ENCODE results near the gene POU6F1. TPM values are rescaled to one million over a fixed set of nuclear protein-coding genes. Genes with fewer than 3 reads are reported as not detected.
"Not testable (repeated sequence)": the region's sequence is repeated elsewhere in the genome, so short reads cannot be mapped to it uniquely, and the experiment has no call there.

Gene POU6F1
- total and polyA plus RNA-seq, 2 donors = 0.42 to 7.9 TPM

GRCh38 chr12:51238037-51238509 lies 20.2 kb upstream of the POU6F1 start:
- DNase-seq (ENCODE audit: low read depth in 6 of 9, low spot score in 9 of 9) = peak in 5 of 9 donors; percentile 55 to 84 (median 64)
- Histone ChIP-seq H3K27ac (ENCODE audit: low read depth in 1 of 2, low read length in 1 of 2) (peak overlapping the region; percentile 100), H3K4me3 (ENCODE audit: low read length in 2 of 2) (peak overlapping the region; percentile 99), H3K4me1 (ENCODE audit: control insufficient read depth in 2 of 2, insufficient read depth in 2 of 2, low read length in 2 of 2) (peaks cover 12 to 19% of the 10 kb centered on the region in 2 donors), H3K9me3 (ENCODE audit: control insufficient read depth in 2 of 2, insufficient read depth in 1 of 2, low read length in 1 of 2) (no peaks in the 10 kb centered on the region), H3K27me3 (ENCODE audit: control insufficient read depth in 2 of 2, insufficient read depth in 1 of 2, low read length in 1 of 2) (no peaks in the 10 kb centered on the region), H3K36me3 (ENCODE audit: control insufficient read depth in 2 of 2, insufficient read depth in 2 of 2, low read length in 1 of 2) (peaks cover 26 to 34% of the 10 kb centered on the region in 2 donors)
- WGBS = 11% methylated on average over 10 of the region's 10 CpGs

GRCh38 chr12:51234530-51234929 lies 16.7 kb upstream of the POU6F1 start:
- Histone ChIP-seq H3K4me3 (ENCODE audit: low read length in 2 of 2) (no peak overlapping the region), H3K4me1 (ENCODE audit: control insufficient read depth in 2 of 2, insufficient read depth in 2 of 2, low read length in 2 of 2) (peaks cover 5 to 7% of the 10 kb centered on the region in 2 donors), H3K27ac (ENCODE audit: low read depth in 1 of 2, low read length in 1 of 2) (no peak overlapping the region), H3K36me3 (ENCODE audit: control insufficient read depth in 2 of 2, insufficient read depth in 2 of 2, low read length in 1 of 2) (no peaks in the 10 kb centered on the region), H3K27me3 (ENCODE audit: control insufficient read depth in 2 of 2, insufficient read depth in 1 of 2, low read length in 1 of 2) (no peaks in the 10 kb centered on the region), H3K9me3 (ENCODE audit: control insufficient read depth in 2 of 2, insufficient read depth in 1 of 2, low read length in 1 of 2) (no peaks in the 10 kb centered on the region)
- 82% methylated on average over 5 of the region's 5 CpGs for WGBS
- no peak for DNase-seq (ENCODE audit: low read depth in 6 of 9, low spot score in 9 of 9)

DNA sequence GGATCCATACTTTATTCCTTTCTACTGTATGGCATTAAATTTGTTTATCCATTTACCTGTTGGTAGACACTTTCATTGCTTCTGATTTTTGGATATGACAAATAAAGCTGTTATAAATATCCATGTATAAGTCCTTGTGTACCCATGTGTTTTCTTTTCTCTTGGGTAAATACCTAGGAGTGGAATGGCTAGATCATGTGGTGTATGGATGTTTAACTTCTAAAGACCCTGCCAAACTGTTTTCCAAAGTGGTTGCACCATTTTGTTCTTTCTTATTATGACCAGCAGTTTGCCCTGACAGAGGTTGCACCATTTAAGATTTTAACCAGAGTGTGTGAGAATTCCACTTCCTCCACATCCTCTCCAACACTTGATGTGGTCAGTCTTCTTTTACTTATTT lies 14.8 kb upstream of the POU6F1 start:
- no peak for DNase-seq (ENCODE audit: low read depth in 6 of 9, low spot score in 9 of 9)
- Histone ChIP-seq H3K27me3 (ENCODE audit: control insufficient read depth in 2 of 2, insufficient read depth in 1 of 2, low read length in 1 of 2) (no peaks in the 10 kb centered on the region), H3K4me1 (ENCODE audit: control insufficient read depth in 2 of 2, insufficient read depth in 2 of 2, low read length in 2 of 2) (peaks cover 0 to under 1% of the 10 kb centered on the region in 2 donors), H3K4me3 (ENCODE audit: low read length in 2 of 2) (no peak overlapping the region), H3K36me3 (ENCODE audit: control insufficient read depth in 2 of 2, insufficient read depth in 2 of 2, low read length in 1 of 2) (no peaks in the 10 kb centered on the region), H3K9me3 (ENCODE audit: control insufficient read depth in 2 of 2, insufficient read depth in 1 of 2, low read length in 1 of 2) (no peaks in the 10 kb centered on the region), H3K27ac (ENCODE audit: low read depth in 1 of 2, low read length in 1 of 2) (no peak overlapping the region)

- no peaks in the 10 kb centered on the region for H3K27me3 ChIP-seq (ENCODE audit: control insufficient read depth in 2 of 2, insufficient read depth in 1 of 2, low read length in 1 of 2)
- H3K4me3 ChIP-seq (ENCODE audit: low read length in 2 of 2) = no peak overlapping the region
- 98% methylated on average over 7 of the region's 7 CpGs for WGBS
- no peak overlapping the region for H3K27ac ChIP-seq (ENCODE audit: low read depth in 1 of 2, low read length in 1 of 2)
- no peaks in the 10 kb centered on the region for H3K4me1 ChIP-seq (ENCODE audit: control insufficient read depth in 2 of 2, insufficient read depth in 2 of 2, low read length in 2 of 2)
- H3K9me3 ChIP-seq (ENCODE audit: control insufficient read depth in 2 of 2, insufficient read depth in 1 of 2, low read length in 1 of 2) = no peaks in the 10 kb centered on the region
- no peaks in the 10 kb centered on the region for H3K36me3 ChIP-seq (ENCODE audit: control insufficient read depth in 2 of 2, insufficient read depth in 2 of 2, low read length in 1 of 2)
- DNase-seq (ENCODE audit: low read depth in 6 of 9, low spot score in 9 of 9) = no peak
Measured at GRCh38 chr12:51229116-51229809, 11.4 kb upstream of the POU6F1 start.

DNA sequence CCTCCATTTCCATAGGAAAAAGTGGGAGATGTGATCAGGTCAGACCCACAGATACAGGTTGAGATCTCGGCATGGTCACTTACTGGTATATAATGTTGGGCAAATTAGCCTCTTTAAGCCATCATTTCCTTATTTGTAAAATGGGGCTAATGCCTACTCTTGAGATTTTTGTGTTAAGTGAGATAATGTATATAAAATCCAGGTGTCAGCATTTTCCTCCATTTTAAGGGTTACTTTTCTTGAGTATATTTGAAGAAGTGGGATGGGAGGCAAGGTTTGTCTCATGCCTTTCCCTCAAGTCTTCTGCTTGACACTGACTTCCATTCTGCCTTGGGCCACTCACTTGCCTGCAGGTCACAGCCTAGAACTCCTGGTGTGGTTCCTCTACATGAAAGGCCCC lies 10.1 kb upstream of the POU6F1 start:
- no peaks in the 10 kb centered on the region for H3K36me3 ChIP-seq (ENCODE audit: control insufficient read depth in 2 of 2, insufficient read depth in 2 of 2, low read length in 1 of 2)
- DNase-seq (ENCODE audit: low read depth in 6 of 9, low spot score in 9 of 9) = no peak
- H3K4me3 ChIP-seq (ENCODE audit: low read length in 2 of 2) = no peak overlapping the region
- WGBS = 97% methylated on average over 1 of the region's 1 CpG
- no peaks in the 10 kb centered on the region for H3K4me1 ChIP-seq (ENCODE audit: control insufficient read depth in 2 of 2, insufficient read depth in 2 of 2, low read length in 2 of 2)
- H3K27ac ChIP-seq (ENCODE audit: low read depth in 1 of 2, low read length in 1 of 2) = no peak overlapping the region
- H3K27me3 ChIP-seq (ENCODE audit: control insufficient read depth in 2 of 2, insufficient read depth in 1 of 2, low read length in 1 of 2) = no peaks in the 10 kb centered on the region
- H3K9me3 ChIP-seq (ENCODE audit: control insufficient read depth in 2 of 2, insufficient read depth in 1 of 2, low read length in 1 of 2) = no peaks in the 10 kb centered on the region

GRCh38 chr12:51227112-51227511 lies 9.2 kb upstream of the POU6F1 start:
- 96% methylated on average over 5 of the region's 5 CpGs for WGBS
- not testable (repeated sequence) for H3K9me3 ChIP-seq (ENCODE audit: control insufficient read depth in 2 of 2, insufficient read depth in 1 of 2, low read length in 1 of 2)

DNA sequence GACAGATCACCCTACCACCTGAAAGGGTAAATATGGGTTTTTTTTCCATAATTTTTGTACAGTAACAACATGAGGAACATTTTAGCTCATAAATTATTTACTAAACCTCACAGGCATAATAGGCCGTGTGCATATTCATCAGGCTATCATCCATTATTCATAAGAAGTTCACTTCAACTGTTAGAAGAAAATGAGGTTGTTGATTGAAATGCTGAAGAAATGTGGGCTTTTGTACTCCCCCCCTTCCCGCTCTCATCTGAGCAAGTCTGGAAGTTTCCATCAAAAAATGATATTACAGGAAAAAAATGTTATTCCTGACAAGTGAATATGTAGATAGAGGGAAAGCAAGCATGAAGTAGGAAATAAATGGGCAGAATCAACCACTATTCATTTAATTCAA lies 7.9 kb upstream of the POU6F1 start:
- WGBS = 97% methylated on average over 2 of the region's 2 CpGs
- no peaks in the 10 kb centered on the region for H3K9me3 ChIP-seq (ENCODE audit: control insufficient read depth in 2 of 2, insufficient read depth in 1 of 2, low read length in 1 of 2)
- no peaks in the 10 kb centered on the region for H3K27me3 ChIP-seq (ENCODE audit: control insufficient read depth in 2 of 2, insufficient read depth in 1 of 2, low read length in 1 of 2)
- no peak overlapping the region for H3K27ac ChIP-seq (ENCODE audit: low read depth in 1 of 2, low read length in 1 of 2)
- H3K4me1 ChIP-seq (ENCODE audit: control insufficient read depth in 2 of 2, insufficient read depth in 2 of 2, low read length in 2 of 2) = no peaks in the 10 kb centered on the region
- no peak for DNase-seq (ENCODE audit: low read depth in 6 of 9, low spot score in 9 of 9)
- H3K36me3 ChIP-seq (ENCODE audit: control insufficient read depth in 2 of 2, insufficient read depth in 2 of 2, low read length in 1 of 2) = no peaks in the 10 kb centered on the region
- no peak overlapping the region for H3K4me3 ChIP-seq (ENCODE audit: low read length in 2 of 2)

More at GRCh38 chr12:51227112-51227511, 9.2 kb upstream of the POU6F1 start:
- not testable (repeated sequence) for H3K4me3 ChIP-seq (ENCODE audit: low read length in 2 of 2); H3K27me3 ChIP-seq (ENCODE audit: control insufficient read depth in 2 of 2, insufficient read depth in 1 of 2, low read length in 1 of 2); H3K36me3 ChIP-seq (ENCODE audit: control insufficient read depth in 2 of 2, insufficient read depth in 2 of 2, low read length in 1 of 2); H3K4me1 ChIP-seq (ENCODE audit: control insufficient read depth in 2 of 2, insufficient read depth in 2 of 2, low read length in 2 of 2); H3K27ac ChIP-seq (ENCODE audit: low read depth in 1 of 2, low read length in 1 of 2); DNase-seq (ENCODE audit: low read depth in 6 of 9, low spot score in 9 of 9)

- H3K27me3 ChIP-seq (ENCODE audit: control insufficient read depth in 2 of 2, insufficient read depth in 1 of 2, low read length in 1 of 2) = no peaks in the 10 kb centered on the region
- no peak for DNase-seq (ENCODE audit: low read depth in 6 of 9, low spot score in 9 of 9)
Measured at GRCh38 chr12:51225234-51225633, 7.4 kb upstream of the POU6F1 start.

GRCh38 chr12:51224625-51225024 lies 6.8 kb upstream of the POU6F1 start:
- DNase-seq (ENCODE audit: low read depth in 6 of 9, low spot score in 9 of 9) = no peak
- H3K4me3 ChIP-seq (ENCODE audit: low read length in 2 of 2) = no peak overlapping the region
- no peaks in the 10 kb centered on the region for H3K9me3 ChIP-seq (ENCODE audit: control insufficient read depth in 2 of 2, insufficient read depth in 1 of 2, low read length in 1 of 2)
- H3K36me3 ChIP-seq (ENCODE audit: control insufficient read depth in 2 of 2, insufficient read depth in 2 of 2, low read length in 1 of 2) = no peaks in the 10 kb centered on the region
- no peak overlapping the region for H3K27ac ChIP-seq (ENCODE audit: low read depth in 1 of 2, low read length in 1 of 2)
- H3K4me1 ChIP-seq (ENCODE audit: control insufficient read depth in 2 of 2, insufficient read depth in 2 of 2, low read length in 2 of 2) = no peaks in the 10 kb centered on the region
- 93% methylated on average over 3 of the region's 3 CpGs for WGBS
- no peaks in the 10 kb centered on the region for H3K27me3 ChIP-seq (ENCODE audit: control insufficient read depth in 2 of 2, insufficient read depth in 1 of 2, low read length in 1 of 2)

More at GRCh38 chr12:51225234-51225633, 7.4 kb upstream of the POU6F1 start:
- Histone ChIP-seq H3K4me1 (ENCODE audit: control insufficient read depth in 2 of 2, insufficient read depth in 2 of 2, low read length in 2 of 2) (no peaks in the 10 kb centered on the region), H3K4me3 (ENCODE audit: low read length in 2 of 2) (no peak overlapping the region), H3K36me3 (ENCODE audit: control insufficient read depth in 2 of 2, insufficient read depth in 2 of 2, low read length in 1 of 2) (no peaks in the 10 kb centered on the region), H3K9me3 (ENCODE audit: control insufficient read depth in 2 of 2, insufficient read depth in 1 of 2, low read length in 1 of 2) (no peaks in the 10 kb centered on the region), H3K27ac (ENCODE audit: low read depth in 1 of 2, low read length in 1 of 2) (no peak overlapping the region)
- 97% methylated on average over 4 of the region's 4 CpGs for WGBS

All from thymus (tissue), 11 donors.